Measurements from ENCODE around the gene TEX38.
"Not testable (repeated sequence)": the region's sequence is repeated elsewhere in the genome, so short reads cannot be mapped to it uniquely, and the experiment has no call there.

TEX38 gene

GRCh38 chr1:46656643-46657042 is 15.0 kb upstream of the TEX38 start:
- no peak for DNase-seq

- no peak for DNase-seq
Measured at GRCh38 chr1:46657775-46658174, 13.9 kb upstream of the TEX38 start.

- no peak for DNase-seq
Measured at GRCh38 chr1:46659307-46659870, 12.3 kb upstream of the TEX38 start.

GRCh38 chr1:46660116-46660515 is 11.5 kb upstream of the TEX38 start:
- DNase-seq, result not testable (repeated sequence)

GRCh38 chr1:46662919-46663318 is 8.7 kb upstream of the TEX38 start:
- not testable (repeated sequence) for DNase-seq

- DNase-seq, result no peak
Measured at GRCh38 chr1:46665983-46666382, 5.7 kb upstream of the TEX38 start.

- DNase-seq, result peak; percentile 90
Measured at GRCh38 chr1:46667782-46668760, 3.6 kb upstream of the TEX38 start, which contains the start of gene ATPAF1. TSS of gene ATPAF1 (minus strand) at chr1:46668364. CDS start at chr1:46668322, 42 bp downstream.

GRCh38 chr1:46670134-46670533 is 1.5 kb upstream of the TEX38 start:
- DNase-seq, result no peak

- no peak for DNase-seq
Measured at GRCh38 chr1:46672696-46673095, 1.0 kb downstream of the TEX38 start.

GRCh38 chr1:46673749-46674182 is 2.1 kb downstream of the TEX38 start:
- no peak for DNase-seq

GRCh38 chr1:46675549-46676314 is 4.1 kb downstream of the TEX38 start:
- no peak for DNase-seq

- DNase-seq, result no peak
Measured at GRCh38 chr1:46676531-46676930, 4.9 kb downstream of the TEX38 start.

GRCh38 chr1:46677339-46677738 is 5.7 kb downstream of the TEX38 start:
- DNase-seq, result no peak

GRCh38 chr1:46679789-46680573 is 8.3 kb downstream of the TEX38 start:
- no peak for DNase-seq

- DNase-seq, result peak; percentile 44
Measured at GRCh38 chr1:46681333-46682034, 9.8 kb downstream of the TEX38 start.

- no peak for DNase-seq
Measured at GRCh38 chr1:46682064-46682463, 10.4 kb downstream of the TEX38 start.

GRCh38 chr1:46684670-46685069 is 13.0 kb downstream of the TEX38 start:
- no peak for DNase-seq

GRCh38 chr1:46686255-46686654 is 14.6 kb downstream of the TEX38 start:
- DNase-seq, result no peak

- no peak for DNase-seq
Measured at GRCh38 chr1:46687093-46687659, 15.5 kb downstream of the TEX38 start.

GRCh38 chr1:46687921-46688509 is 16.4 kb downstream of the TEX38 start:
- no peak for DNase-seq

- DNase-seq, result no peak
Measured at GRCh38 chr1:46689356-46689755, 17.7 kb downstream of the TEX38 start.
